ENCODE measurements around the gene RSPH9. TPM values are rescaled to one million over a fixed set of nuclear protein-coding genes. Genes with fewer than 3 reads are reported as not detected.
A peak's percentile ranks its signal among the peaks of the same experiment; 100 is the strongest.

RSPH9 gene
- total and polyA plus RNA-seq, 2 donors from 2014 or later, result 0.16 to 0.45 TPM

- Histone ChIP-seq H3K36me3 (ENCODE audit: control insufficient read depth in 2 of 3, insufficient read depth in 3 of 3, low read length in 3 of 3) (peaks cover 0 to 11% (median 5%) of the 10 kb centered on the region in 3 donors), H3K9me3 (ENCODE audit: control insufficient read depth in 2 of 3, insufficient read depth in 1 of 3, low read length in 3 of 3) (no peaks in the 10 kb centered on the region), H3K4me1 (ENCODE audit: control insufficient read depth in 2 of 3, insufficient read depth in 2 of 3, low read depth in 1 of 3, low read length in 3 of 3) (peaks cover 3 to 17% (median 15%) of the 10 kb centered on the region in 3 donors), H3K27me3 (ENCODE audit: control insufficient read depth, insufficient read depth, low read length) (no peaks in the 10 kb centered on the region), H3K9ac (ENCODE audit: low read length in 3 of 3) (peak overlapping the region in 1 of 3 donors; percentile 22), H3K4me3 (ENCODE audit: low read length in 3 of 3) (no peak overlapping the region), H3K27ac (ENCODE audit: low read depth in 2 of 2, low read length in 2 of 2) (peak overlapping the region in 1 of 2 donors; percentile 32)
- DNase-seq, result peak; percentile 89 to 98 (median 97)
- no peak for FAIRE-seq
- intact Hi-C loops (cut with DNase I), result loop anchor here (5.0 to 10.0 kb wide), 2 partner anchors 96 to 414 kb away; no protein-coding TSS in a partner anchor
- TF ChIP-seq, protein P1, sequence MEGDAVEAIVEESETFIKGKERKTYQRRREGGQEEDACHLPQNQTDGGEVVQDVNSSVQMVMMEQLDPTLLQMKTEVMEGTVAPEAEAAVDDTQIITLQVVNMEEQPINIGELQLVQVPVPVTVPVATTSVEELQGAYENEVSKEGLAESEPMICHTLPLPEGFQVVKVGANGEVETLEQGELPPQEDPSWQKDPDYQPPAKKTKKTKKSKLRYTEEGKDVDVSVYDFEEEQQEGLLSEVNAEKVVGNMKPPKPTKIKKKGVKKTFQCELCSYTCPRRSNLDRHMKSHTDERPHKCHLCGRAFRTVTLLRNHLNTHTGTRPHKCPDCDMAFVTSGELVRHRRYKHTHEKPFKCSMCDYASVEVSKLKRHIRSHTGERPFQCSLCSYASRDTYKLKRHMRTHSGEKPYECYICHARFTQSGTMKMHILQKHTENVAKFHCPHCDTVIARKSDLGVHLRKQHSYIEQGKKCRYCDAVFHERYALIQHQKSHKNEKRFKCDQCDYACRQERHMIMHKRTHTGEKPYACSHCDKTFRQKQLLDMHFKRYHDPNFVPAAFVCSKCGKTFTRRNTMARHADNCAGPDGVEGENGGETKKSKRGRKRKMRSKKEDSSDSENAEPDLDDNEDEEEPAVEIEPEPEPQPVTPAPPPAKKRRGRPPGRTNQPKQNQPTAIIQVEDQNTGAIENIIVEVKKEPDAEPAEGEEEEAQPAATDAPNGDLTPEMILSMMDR (IDR thresholded peaks at IDR 0.05; ENCODE audit: borderline replicate concordance, extremely low read depth, insufficient read depth), result peak; percentile 38
Observed at GRCh38 chr6:43668151-43669028, 23.6 kb downstream of the RSPH9 start.

DNA sequence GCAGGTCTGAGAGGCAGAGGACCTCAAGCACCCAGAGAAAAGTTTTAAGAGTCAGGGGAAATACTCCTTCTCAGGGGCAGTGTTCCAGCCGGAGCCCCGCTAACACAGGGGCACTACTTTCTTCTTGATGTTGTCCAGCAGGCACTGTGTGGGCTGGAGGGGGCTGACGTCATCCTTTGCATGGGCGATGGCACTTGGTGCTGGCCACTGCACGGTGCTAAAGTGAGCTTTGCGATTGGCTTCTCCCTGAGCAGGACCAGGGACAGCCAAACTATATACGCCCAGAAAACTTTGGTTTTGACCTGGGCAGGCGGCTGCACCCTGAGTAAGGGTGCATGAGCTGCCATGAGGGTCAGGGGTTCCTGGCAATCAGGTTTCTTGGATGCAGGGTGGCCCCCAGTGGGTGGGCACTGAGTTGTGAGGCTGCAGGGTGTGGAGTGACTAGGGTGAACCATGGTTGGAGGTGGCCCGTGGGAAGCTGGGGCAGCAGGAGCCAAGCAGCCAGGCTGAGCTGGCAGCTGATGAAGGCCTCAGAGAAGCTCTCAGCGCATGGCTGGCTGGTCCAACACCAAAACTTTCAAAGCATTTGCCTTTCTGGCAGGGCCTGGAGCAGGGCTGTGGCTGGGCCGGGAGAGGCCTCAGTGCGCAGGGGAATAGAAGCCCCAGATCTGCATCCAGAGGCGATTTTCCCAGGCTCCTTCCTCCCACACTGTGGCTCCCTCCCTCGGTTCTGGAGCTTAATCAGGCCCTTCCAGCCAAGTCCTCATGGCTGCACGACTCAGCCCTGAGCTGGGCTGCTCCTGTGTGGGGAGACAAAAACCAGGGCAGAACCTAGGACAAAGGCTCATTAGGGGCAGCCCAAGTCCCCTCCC is 24.4 kb downstream of the RSPH9 start:
- intact Hi-C loops (cut with DNase I), result loop anchor here (5.0 to 10.0 kb wide), 2 partner anchors 96 to 413 kb away; no protein-coding TSS in a partner anchor
- peak in 4 of 5 donors; percentile 55 to 72 (median 66) for DNase-seq
- no peak for FAIRE-seq

GRCh38 chr6:43669922-43670622 is 25.2 kb downstream of the RSPH9 start:
- FAIRE-seq, result no peak
- no peaks in the 10 kb centered on the region for H3K9me3 ChIP-seq (ENCODE audit: control insufficient read depth in 2 of 3, insufficient read depth in 1 of 3, low read length in 3 of 3)
- no peak overlapping the region for H3K27ac ChIP-seq (ENCODE audit: low read depth in 2 of 2, low read length in 2 of 2)
- H3K4me1 ChIP-seq (ENCODE audit: control insufficient read depth in 2 of 3, insufficient read depth in 2 of 3, low read depth in 1 of 3, low read length in 3 of 3), result peaks cover 3 to 17% (median 15%) of the 10 kb centered on the region in 3 donors
- no peak overlapping the region for H3K9ac ChIP-seq (ENCODE audit: low read length in 3 of 3)
- intact Hi-C loops (cut with DNase I), result loop anchor here (5.0 to 10.0 kb wide), 2 partner anchors 95 to 412 kb away; no protein-coding TSS in a partner anchor
- H3K27me3 ChIP-seq (ENCODE audit: control insufficient read depth, insufficient read depth, low read length), result no peaks in the 10 kb centered on the region
- H3K4me3 ChIP-seq (ENCODE audit: low read length in 3 of 3), result no peak overlapping the region
- TF ChIP-seq, protein P1 (IDR thresholded peaks at IDR 0.05; ENCODE audit: borderline replicate concordance, extremely low read depth, insufficient read depth), result no peak
- peak in 4 of 5 donors; percentile 74 to 85 (median 78) for DNase-seq
- H3K36me3 ChIP-seq (ENCODE audit: control insufficient read depth in 2 of 3, insufficient read depth in 3 of 3, low read length in 3 of 3), result peaks cover 0 to 27% (median 12%) of the 10 kb centered on the region in 3 donors

More for the DNA sequence above, 24.4 kb downstream of the RSPH9 start:
- TF ChIP-seq, protein P1 (IDR thresholded peaks at IDR 0.05; ENCODE audit: borderline replicate concordance, extremely low read depth, insufficient read depth), result no peak
- peaks cover 3 to 17% (median 15%) of the 10 kb centered on the region in 3 donors for H3K4me1 ChIP-seq (ENCODE audit: control insufficient read depth in 2 of 3, insufficient read depth in 2 of 3, low read depth in 1 of 3, low read length in 3 of 3)
- H3K4me3 ChIP-seq (ENCODE audit: low read length in 3 of 3), result no peak overlapping the region
- no peak overlapping the region for H3K9ac ChIP-seq (ENCODE audit: low read length in 3 of 3)
- H3K27ac ChIP-seq (ENCODE audit: low read depth in 2 of 2, low read length in 2 of 2), result no peak overlapping the region
- H3K27me3 ChIP-seq (ENCODE audit: control insufficient read depth, insufficient read depth, low read length), result no peaks in the 10 kb centered on the region
- H3K36me3 ChIP-seq (ENCODE audit: control insufficient read depth in 2 of 3, insufficient read depth in 3 of 3, low read length in 3 of 3), result peaks cover 0 to 20% (median 8%) of the 10 kb centered on the region in 3 donors
- no peaks in the 10 kb centered on the region for H3K9me3 ChIP-seq (ENCODE audit: control insufficient read depth in 2 of 3, insufficient read depth in 1 of 3, low read length in 3 of 3)
